Activated naive CD4-positive, alpha-beta T cell treated with anti-CD3 and anti-CD28 coated beads, Interleukin-2, amount 50 U/mL, for 16 hours (primary cell): ENCODE measurements around the gene ITGA11.

Source experiments
- DNase-seq: peaks from one replicate; pipeline ENCODE4 v3.0.0-alpha.2; 2020

The ITGA11 gene

DNA sequence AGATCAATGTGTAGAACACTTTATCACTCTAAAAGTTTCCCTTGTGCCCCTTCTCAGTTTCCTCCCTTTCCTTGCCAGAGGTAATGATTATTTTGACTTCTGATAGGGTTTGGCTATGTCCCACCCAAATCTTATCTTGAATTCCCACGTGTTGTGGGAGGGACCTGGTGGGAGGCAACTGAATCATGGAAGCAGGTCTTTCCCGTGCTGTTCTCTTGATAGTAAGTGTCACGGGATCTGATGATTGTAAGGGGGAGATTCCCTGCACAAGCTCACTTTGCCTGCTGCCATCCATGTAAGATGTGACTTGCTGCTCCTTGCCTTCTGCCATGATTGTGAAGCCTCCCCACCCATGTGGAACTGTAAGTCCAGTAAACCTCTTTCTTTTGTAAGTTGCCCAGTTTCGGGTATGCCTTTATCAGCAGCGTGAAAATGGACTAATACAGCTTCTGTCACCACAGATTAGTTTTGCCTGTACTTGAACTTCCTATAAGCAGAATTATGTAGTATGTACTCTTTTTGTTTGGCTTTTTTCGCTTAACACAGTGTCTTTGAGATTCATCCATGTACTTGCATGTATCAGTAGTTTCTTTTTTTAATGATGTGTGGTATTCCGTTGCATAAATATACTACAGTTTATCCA, 147.2 kb downstream of the ITGA11 start:
- no peak for DNase-seq

GRCh38 chr15:68283401-68283800, 148.6 kb downstream of the ITGA11 start:
- no peak for DNase-seq

DNA sequence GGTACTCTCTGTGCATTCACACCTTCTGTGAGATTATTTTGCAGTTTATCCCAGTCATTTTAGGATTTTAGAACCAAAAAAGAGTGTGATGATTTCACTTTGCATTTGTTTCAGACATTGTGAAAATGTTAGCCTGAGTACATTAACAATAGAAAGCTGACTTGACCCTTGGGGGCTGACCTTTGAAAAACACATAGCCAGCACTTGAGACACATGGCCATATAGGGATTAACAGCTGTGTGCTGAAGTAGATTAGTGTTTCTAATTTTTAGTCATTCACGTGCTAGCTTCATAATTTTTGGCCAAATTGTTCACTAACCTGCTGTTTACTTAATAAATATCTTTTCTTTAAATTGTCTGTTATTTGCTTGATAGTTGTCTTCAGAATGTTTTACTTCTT, 151.0 kb downstream of the ITGA11 start:
- DNase-seq = no peak

DNA sequence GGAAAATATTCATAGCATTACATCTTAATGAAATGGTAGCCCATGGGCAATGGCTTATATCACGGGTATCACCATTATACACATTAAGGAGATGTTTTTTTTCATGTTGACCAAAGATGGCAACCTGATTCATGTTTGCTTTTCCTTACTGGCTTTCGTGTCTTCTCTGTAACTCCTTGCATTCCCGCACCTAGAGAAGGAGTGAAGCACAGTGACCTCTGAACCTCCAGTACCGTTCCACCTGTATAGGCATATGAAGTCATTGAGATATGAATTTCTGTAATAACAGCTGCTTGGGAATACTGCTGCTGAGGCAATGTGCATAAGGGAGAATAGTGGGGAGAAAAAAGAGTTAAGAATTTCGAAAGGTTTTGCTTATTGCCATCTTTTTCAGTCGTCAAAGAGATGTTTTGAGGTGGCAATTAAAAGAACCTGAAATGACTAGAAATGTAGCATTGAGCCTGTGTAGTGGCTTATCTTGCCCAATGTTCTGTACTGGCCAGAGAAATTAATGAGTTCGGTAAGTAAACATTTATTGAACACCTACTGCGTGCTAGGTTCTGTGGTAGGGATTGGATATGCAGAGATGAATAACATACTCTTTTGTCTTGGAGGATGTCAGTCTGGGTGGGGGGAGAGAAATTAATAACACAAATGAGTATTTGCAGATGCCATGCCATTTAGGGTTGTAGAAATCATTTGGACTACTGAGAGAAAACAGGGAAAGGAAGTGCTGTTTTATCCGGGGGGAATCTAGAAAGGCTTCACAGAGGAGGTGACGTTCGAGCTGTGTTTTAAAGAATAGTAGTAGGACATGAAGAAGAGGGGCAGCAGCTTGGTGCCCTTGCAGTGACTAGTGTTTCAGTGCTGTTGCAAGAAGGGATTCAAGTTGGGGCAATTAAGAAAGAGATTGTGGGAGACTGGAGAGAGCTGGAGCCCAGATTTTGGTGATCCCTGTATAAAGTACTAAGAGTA, 151.9 kb downstream of the ITGA11 start:
- no peak for DNase-seq

DNA sequence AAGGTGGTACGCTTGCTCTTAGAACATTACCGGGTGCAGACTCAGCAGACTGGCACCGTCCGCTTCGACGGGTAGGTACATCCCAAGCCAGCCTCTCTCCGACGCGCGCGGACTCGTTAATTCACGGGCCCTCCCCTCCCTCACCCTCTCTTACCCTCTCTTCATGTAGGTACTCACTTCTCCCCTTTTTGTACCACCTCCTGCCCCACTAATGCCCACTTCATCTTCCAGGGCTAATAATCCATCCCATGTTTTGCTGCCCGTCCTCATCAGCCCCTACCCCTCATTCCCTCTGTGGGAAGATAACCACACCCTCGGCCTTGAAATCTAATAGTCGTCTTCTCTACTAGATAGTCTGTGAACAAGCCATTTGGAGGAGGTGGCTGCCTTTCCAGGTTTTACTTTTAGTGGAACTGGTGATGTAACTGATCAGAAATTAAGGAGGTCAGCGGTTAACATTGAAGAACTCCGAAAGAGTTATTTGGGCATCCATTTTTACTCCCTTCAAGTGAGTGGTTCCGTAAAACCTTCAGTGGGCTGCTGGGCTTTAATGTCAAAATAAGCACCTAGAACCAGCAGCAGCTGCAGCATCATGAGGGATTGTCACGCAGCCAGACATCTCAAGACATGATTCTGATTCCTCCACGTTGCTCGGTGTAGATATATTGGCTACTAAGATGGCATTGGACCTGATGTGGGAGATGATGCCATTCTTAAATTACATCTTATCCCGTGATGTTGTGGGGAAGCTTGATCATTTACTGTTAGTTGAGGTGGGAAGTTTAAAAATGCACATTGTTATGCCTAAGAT, 153.2 kb downstream of the ITGA11 start:
- DNase-seq = no peak

GRCh38 chr15:68278345-68278594, 153.7 kb downstream of the ITGA11 start:
- DNase-seq = no peak

- peak; percentile 88 for DNase-seq
These were observed 154.2 kb downstream of the ITGA11 start, which contains the start of gene FEM1B for GRCh38 chr15:68277603-68278344. FEM1B (plus strand) TSS chr15:68277745; CDS start chr15:68278418, 673 bp downstream.

- DNase-seq = no peak
These were observed 154.8 kb downstream of the ITGA11 start for GRCh38 chr15:68277131-68277602.

DNA sequence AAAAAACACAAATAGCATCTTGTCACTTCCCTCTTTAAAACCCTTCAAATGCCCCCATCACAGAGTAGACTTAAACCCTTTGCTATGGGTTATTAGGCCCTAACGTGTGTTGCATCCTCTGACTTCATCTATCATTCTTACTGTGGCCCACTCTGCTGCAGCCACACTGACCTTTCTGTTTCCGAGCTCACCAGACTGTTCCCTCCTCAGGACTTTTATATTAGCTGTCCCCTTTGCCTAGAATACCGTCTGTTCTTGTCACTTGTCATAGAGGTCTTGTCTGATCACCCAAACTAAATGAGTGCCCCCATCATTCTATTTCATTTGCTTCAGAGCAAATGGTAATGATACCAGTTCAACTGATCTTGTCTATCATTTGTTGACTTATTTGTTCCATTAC, 155.3 kb downstream of the ITGA11 start:
- no peak for DNase-seq

DNA sequence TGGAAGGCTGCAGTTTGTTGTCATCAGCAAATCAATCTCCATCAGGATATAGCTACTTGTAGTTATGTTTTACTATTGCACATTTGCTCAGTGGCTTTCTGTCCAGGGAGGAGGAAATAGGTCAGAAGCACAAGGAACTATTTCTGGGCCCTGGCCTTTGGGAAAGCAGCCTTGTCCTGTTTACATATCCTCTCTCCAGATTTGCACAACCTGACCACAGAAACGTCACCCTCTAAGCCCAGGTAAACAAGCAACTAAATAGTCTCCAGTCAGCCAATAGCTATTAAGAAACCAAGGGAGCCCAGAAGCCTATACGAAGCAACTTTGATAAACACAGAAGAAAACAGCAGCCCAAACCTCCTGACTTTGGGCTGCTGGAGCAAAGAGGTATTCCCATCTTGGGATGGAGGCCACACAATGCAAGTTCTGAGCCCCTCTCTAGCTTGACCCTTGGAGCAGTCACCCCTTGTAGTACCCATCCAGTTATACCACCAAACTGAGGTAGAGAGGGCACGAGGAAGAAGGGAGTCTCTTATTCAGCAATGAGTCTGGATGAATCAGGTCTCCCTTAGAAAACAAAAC, 156.7 kb downstream of the ITGA11 start:
- DNase-seq = no peak

DNA sequence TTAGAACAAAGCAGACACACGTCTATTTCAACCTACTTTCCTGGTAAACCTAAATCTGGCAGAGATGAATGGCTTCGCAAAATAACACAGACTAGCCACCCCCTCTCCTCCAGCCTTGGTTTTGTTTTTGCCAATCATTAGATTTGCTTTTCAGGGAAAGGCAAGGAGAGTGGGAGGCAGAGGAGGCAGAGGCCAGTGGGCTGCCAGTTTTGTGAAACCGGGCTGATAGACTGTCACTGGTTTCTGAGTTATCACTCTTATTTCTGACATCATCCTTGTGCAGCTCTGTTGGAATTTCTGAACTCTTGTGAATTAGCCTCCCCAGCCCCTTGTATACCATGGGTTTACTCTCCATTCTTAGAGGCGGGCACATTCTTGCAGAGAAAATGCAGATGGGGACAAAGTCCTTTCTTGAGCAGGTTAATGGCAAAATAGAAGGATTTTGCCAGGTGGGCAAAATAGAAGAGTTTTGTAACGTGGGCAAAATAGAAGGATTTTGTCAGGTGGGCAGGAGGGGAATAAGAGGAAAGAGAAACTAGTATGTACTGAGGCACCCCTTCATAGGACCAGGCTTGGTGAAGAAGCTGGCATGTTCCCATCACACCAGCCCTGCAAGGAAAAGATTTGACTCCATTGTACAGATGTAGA, 157.6 kb downstream of the ITGA11 start:
- DNase-seq = no peak

- DNase-seq = no peak
These were observed 159.2 kb downstream of the ITGA11 start for GRCh38 chr15:68272721-68273271.

GRCh38 chr15:68271854-68272471, 160.0 kb downstream of the ITGA11 start:
- no peak for DNase-seq

- no peak for DNase-seq
These were observed 163.6 kb downstream of the ITGA11 start for GRCh38 chr15:68268405-68268804.

- no peak for DNase-seq
These were observed 166.3 kb downstream of the ITGA11 start for GRCh38 chr15:68265674-68266073.

- no peak for DNase-seq
These were observed 166.9 kb downstream of the ITGA11 start for GRCh38 chr15:68265081-68265480.

DNA sequence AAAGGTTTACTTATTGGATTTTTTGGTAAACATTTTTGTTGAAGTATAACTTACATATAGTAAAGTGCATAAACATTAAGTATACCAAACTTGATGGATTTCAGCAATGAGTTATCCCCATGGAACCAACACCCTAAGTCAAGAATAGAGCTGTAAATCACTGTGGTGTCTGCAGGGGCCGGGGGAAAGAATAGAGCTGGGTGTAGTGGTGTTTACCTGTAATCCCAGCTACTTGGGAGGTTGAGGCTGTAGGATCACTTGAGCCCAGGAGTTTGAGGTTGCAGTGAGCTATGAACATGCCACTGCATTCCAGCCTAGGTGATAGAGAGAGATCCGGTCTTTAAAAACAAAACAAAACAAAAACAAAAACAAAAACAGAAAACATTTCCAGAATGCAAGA, 167.7 kb downstream of the ITGA11 start:
- no peak for DNase-seq

- DNase-seq = no peak
These were observed 169.2 kb downstream of the ITGA11 start for GRCh38 chr15:68262514-68263356.

DNA sequence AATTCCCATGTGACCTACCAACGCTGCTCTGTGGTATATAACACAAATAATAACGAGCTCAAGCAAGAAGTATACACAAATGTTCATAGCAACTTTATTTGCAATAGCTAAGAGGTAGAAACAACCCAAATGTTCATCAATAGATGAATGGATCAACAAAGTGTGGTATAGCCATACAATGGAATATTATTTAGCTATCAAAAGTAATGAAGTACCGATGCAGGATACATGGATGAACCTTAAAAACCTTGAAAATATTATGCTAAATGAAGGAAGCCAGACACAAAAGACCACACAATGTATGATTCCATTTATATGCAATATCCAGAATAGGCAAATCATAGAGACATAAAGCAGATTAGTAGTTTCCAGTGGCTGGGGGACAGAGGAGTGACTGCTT, 170.0 kb downstream of the ITGA11 start:
- no peak for DNase-seq

DNA sequence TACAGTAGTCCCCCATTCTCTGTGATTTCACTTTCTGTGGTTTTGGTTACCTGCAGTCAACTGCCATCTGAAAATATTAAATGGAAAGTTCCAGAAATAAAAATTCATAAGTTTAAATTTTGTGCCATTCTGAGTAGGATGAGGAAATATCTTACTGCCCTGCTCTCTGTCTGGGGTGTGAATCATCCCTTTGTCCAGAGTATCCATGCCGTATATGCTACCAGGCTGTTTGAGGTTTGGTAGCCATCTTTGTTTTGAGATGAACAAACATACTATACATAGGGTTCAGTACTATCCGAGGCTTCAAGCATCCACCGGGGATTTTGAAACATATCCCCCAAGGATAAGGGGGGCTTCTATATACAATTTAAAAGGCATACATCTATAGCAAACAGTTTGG, 170.7 kb downstream of the ITGA11 start:
- DNase-seq = no peak
